SKM-1 treated with dmso at 0.1 percent for 144 hours (cell line): ENCODE data around the gene MAGEA2.
"Not testable (repeated sequence)": the region's sequence is repeated elsewhere in the genome, so short reads cannot be mapped to it uniquely, and the experiment has no call there.

ENCODE experiments used
- DNase-seq: peaks from one replicate; lab custom pipeline; 2025; ENCODE audit not compliant: unreplicated experiment; lab: John Stamatoyannopoulos, UW

Gene MAGEA2

GRCh38 chrX:152713195-152713594 lies 40.4 kb downstream of the MAGEA2 start:
- not testable (repeated sequence) for DNase-seq

GRCh38 chrX:152709173-152709572 lies 44.5 kb downstream of the MAGEA2 start, which contains the start of gene CSAG2:
Gene CSAG2, minus strand, starts transcription at chrX:152709273. Its CDS starts 161 bp downstream, at chrX:152709112.
- not testable (repeated sequence) for DNase-seq

DNA sequence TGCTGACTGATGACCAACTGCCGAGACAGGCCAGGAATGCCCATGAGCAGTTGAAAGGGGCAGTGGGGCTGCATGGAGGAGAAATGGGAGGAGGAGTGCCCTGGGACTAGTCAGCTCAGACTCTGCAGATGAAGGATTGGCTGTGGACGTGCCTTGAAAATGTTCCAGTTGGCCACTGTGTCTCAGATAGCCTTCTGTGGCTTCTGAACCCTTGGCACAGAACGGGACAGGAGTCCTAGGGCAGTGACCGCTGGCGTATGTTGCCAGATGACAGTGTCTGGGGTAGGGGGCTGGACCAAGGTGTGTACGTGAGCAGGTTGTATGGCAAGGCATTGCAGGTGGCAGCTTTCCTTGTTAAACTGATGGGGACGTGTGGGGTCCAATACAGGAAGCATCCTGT lies 47.1 kb downstream of the MAGEA2 start:
- not testable (repeated sequence) for DNase-seq

DNA sequence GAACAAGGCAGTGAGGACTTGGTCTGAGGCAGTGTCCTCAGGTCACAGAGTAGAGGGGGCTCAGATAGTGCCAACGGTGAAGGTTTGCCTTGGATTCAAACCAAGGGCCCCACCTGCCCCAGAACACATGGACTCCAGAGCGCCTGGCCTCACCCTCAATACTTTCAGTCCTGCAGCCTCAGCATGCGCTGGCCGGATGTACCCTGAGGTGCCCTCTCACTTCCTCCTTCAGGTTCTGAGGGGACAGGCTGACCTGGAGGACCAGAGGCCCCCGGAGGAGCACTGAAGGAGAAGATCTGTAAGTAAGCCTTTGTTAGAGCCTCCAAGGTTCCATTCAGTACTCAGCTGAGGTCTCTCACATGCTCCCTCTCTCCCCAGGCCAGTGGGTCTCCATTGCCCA lies 53.3 kb downstream of the MAGEA2 start:
- not testable (repeated sequence) for DNase-seq
